ENCODE data around the gene TECTA. TPM values are rescaled to one million over a fixed set of nuclear protein-coding genes. Genes with fewer than 3 reads are reported as not detected.

The TECTA gene
- total RNA-seq, 1 experiment from 2014 or later = 0.15 TPM

DNA sequence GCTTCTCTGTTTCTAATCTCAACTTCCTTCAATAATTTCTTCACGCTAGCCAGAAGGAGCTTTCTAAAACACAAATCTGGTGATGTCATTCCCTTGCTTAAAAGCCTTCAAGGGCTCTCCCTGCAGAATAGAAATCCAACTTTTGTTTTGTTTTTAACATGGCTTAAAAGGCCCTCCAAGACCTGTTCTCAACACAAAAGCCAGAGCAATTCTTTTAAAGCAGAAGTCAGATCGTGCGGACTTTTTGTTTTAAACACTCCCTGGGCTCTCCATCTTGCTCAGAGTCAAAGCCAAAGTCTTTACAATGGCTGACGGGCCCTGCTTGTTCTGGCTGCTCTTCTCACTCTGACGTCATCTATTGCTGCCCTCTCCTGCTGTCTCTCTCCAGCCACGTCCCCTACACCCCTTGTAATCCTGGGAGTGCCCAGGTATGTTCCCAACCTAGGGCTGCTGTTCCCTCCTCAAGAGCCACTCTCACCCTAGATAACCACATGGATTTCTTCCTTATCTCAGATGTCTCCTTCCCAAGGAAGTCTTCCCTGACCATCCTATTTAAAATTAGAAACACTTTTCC, 22.5 kb downstream of the TECTA start:
- intact Hi-C loops (cut with micrococcal nuclease; ENCODE audit: unreplicated experiment) (no loop called here), in situ Hi-C loops (cut with HindIII; ENCODE audit: low pct_unique_long_range_greater_than_20kb, low sequenced_read_pairs) (no loop called here)
- ATAC-seq (no peak), DNase-seq (ENCODE audit: low read depth, low spot score) (no peak)
- peaks cover 8% of the 10 kb centered on the region; the same call in 1 of the 2 replicates for H3K9me3 ChIP-seq (ENCODE audit: control insufficient read depth, insufficient read depth, low read depth, low read length)
- no peaks in the 10 kb centered on the region for H3K4me1 ChIP-seq (ENCODE audit: control insufficient read depth, insufficient read depth, low read length)
- ChIA-PET CTCF (no interaction called here), POLR2A (no interaction called here)
- H3K36me3 ChIP-seq (ENCODE audit: control insufficient read depth, insufficient read depth, low read length) = no peaks in the 10 kb centered on the region
- H3K27ac ChIP-seq (ENCODE audit: low read length) = no peak overlapping the region
- no TSS peak for BruUV-seq (replicated peaks)
- H3K27me3 ChIP-seq (ENCODE audit: control insufficient read depth, insufficient read depth, low read length) = peaks cover 22% of the 10 kb centered on the region
- TF ChIP-seq, protein P1, sequence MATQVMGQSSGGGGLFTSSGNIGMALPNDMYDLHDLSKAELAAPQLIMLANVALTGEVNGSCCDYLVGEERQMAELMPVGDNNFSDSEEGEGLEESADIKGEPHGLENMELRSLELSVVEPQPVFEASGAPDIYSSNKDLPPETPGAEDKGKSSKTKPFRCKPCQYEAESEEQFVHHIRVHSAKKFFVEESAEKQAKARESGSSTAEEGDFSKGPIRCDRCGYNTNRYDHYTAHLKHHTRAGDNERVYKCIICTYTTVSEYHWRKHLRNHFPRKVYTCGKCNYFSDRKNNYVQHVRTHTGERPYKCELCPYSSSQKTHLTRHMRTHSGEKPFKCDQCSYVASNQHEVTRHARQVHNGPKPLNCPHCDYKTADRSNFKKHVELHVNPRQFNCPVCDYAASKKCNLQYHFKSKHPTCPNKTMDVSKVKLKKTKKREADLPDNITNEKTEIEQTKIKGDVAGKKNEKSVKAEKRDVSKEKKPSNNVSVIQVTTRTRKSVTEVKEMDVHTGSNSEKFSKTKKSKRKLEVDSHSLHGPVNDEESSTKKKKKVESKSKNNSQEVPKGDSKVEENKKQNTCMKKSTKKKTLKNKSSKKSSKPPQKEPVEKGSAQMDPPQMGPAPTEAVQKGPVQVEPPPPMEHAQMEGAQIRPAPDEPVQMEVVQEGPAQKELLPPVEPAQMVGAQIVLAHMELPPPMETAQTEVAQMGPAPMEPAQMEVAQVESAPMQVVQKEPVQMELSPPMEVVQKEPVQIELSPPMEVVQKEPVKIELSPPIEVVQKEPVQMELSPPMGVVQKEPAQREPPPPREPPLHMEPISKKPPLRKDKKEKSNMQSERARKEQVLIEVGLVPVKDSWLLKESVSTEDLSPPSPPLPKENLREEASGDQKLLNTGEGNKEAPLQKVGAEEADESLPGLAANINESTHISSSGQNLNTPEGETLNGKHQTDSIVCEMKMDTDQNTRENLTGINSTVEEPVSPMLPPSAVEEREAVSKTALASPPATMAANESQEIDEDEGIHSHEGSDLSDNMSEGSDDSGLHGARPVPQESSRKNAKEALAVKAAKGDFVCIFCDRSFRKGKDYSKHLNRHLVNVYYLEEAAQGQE (IDR thresholded peaks at IDR 0.05; ENCODE audit: insufficient read depth in 1 of 2, low read depth in 2 of 2, low read length in 1 of 2) = no peak
- no peak for TF ChIP-seq POLR2AphosphoS5 (IDR thresholded peaks at IDR 0.05; ENCODE audit: low read depth, low read length)
- TF ChIP-seq SIN3A (IDR thresholded peaks at IDR 0.05; ENCODE audit: borderline replicate concordance, insufficient read depth, low read depth, low read length) = no peak
- TF ChIP-seq TCF7L2 (IDR thresholded peaks at IDR 0.05; ENCODE audit: low read depth, low read length) = no peak
- TF ChIP-seq, protein P2, sequence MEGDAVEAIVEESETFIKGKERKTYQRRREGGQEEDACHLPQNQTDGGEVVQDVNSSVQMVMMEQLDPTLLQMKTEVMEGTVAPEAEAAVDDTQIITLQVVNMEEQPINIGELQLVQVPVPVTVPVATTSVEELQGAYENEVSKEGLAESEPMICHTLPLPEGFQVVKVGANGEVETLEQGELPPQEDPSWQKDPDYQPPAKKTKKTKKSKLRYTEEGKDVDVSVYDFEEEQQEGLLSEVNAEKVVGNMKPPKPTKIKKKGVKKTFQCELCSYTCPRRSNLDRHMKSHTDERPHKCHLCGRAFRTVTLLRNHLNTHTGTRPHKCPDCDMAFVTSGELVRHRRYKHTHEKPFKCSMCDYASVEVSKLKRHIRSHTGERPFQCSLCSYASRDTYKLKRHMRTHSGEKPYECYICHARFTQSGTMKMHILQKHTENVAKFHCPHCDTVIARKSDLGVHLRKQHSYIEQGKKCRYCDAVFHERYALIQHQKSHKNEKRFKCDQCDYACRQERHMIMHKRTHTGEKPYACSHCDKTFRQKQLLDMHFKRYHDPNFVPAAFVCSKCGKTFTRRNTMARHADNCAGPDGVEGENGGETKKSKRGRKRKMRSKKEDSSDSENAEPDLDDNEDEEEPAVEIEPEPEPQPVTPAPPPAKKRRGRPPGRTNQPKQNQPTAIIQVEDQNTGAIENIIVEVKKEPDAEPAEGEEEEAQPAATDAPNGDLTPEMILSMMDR (IDR thresholded peaks at IDR 0.05) = no peak
- no peak overlapping the region for H3K4me3 ChIP-seq (ENCODE audit: low read depth in 2 of 2, low read length in 2 of 2)

DNA sequence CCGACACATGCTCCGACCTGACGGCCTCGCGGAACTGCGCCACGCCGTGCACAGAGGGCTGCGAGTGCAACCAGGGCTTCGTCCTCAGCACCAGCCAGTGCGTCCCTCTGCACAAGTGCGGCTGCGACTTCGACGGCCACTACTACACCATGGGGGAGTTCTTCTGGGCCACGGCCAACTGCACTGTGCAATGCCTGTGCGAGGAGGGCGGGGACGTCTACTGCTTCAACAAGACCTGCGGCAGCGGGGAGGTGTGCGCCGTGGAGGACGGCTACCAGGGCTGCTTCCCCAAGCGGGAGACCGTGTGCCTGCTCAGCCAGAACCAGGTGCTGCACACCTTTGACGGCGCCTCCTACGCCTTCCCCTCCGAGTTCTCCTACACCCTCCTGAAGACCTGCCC, 26.8 kb downstream of the TECTA start:
- Histone ChIP-seq H3K4me3 (ENCODE audit: low read depth in 2 of 2, low read length in 2 of 2) (no peak overlapping the region), H3K27me3 (ENCODE audit: control insufficient read depth, insufficient read depth, low read length) (peaks cover 15% of the 10 kb centered on the region), H3K9me3 (ENCODE audit: control insufficient read depth, insufficient read depth, low read depth, low read length) (no peaks in the 10 kb centered on the region), H3K4me1 (ENCODE audit: control insufficient read depth, insufficient read depth, low read length) (no peaks in the 10 kb centered on the region), H3K36me3 (ENCODE audit: control insufficient read depth, insufficient read depth, low read length) (no peaks in the 10 kb centered on the region), H3K27ac (ENCODE audit: low read length) (no peak overlapping the region)
- CTCF ChIA-PET = no interaction called here
- in situ Hi-C loops (cut with HindIII; ENCODE audit: low pct_unique_long_range_greater_than_20kb, low sequenced_read_pairs) (no loop called here), intact Hi-C loops (cut with micrococcal nuclease; ENCODE audit: unreplicated experiment) (no loop called here)
- DNase-seq (ENCODE audit: low read depth, low spot score) = no peak
- BruUV-seq (replicated peaks) = no TSS peak
- no peak for ATAC-seq
- POLR2A ChIA-PET = no interaction called here
- TF ChIP-seq SIN3A (IDR thresholded peaks at IDR 0.05; ENCODE audit: borderline replicate concordance, insufficient read depth, low read depth, low read length) = no peak
- TF ChIP-seq TCF7L2 (IDR thresholded peaks at IDR 0.05; ENCODE audit: low read depth, low read length) = no peak
